K562 (cell line): ENCODE results near the gene ANXA3. TPM values are rescaled to one million over a fixed set of nuclear protein-coding genes. Genes with fewer than 3 reads are reported as not detected.

Experiments used
- ARID2 ChIP-seq: fragments of 450-650 bp; IDR thresholded peaks from 2 replicates; pipeline ENCODE4 v1.6.1; 2017; ENCODE audit warnings: antibody characterized with exemption, mild to moderate bottlenecking
- ETV6 ChIP-seq, 3 experiments: fragments of 150-350 bp in 1 of 3; sonication (generic) in 1 of 3; formaldehyde crosslinking in 1 of 3; IDR thresholded peaks; 2 replicates each; pipeline versions ENCODE4 v1.6.1 to v1.8.0; 2014 to 2022; ENCODE audit warnings: borderline replicate concordance in 2 of 3, low read depth in 2 of 3, antibody characterized with exemption in 1 of 3, low read length in 1 of 3, mild to moderate bottlenecking in 1 of 3, missing genetic modification reagents in 1 of 3
- FUS ChIP-seq: fragments of 200-400 bp; formaldehyde crosslinking; optimal IDR thresholded peaks from 2 replicates; pipeline ENCODE3; 2017; ENCODE audit warnings: low read depth, low read length
- GTF3C2 ChIP-seq: IDR thresholded peaks from 3 replicates; pipeline ENCODE4 v1.6.1; 2011; ENCODE audit warnings: borderline replicate concordance, mild to moderate bottlenecking, moderate library complexity; ENCODE audit not compliant: insufficient read length; ENCODE audit errors: extremely low read depth
- MAFF ChIP-seq: IDR thresholded peaks from 2 replicates; pipeline ENCODE4 v1.6.1; 2012; ENCODE audit warnings: low read length, improper control_type of control experiment
- MEIS2 ChIP-seq: fragments of 450-650 bp; IDR thresholded peaks from 2 replicates; pipeline ENCODE4 v1.6.1; 2014; ENCODE audit warnings: mild to moderate bottlenecking; ENCODE audit not compliant: partially characterized antibody
- MTA2 ChIP-seq: fragments of 450-650 bp; IDR thresholded peaks from 2 replicates; pipeline ENCODE4 v1.6.1; 2016; ENCODE audit warnings: low read depth
- MTF1 ChIP-seq: fragments of 250-450 bp; sonication (Bioruptor Pico); IDR thresholded peaks from 2 replicates; pipeline ENCODE4 v1.9.0; 2021; ENCODE audit warnings: moderate library complexity, mild to moderate bottlenecking, inconsistent platforms, borderline replicate concordance
- MYBL2 ChIP-seq, 2 experiments: fragments of 450-650 bp in 1 of 2; sonication (generic) in 1 of 2; formaldehyde crosslinking in 1 of 2; IDR thresholded peaks; 2 replicates each; pipeline versions ENCODE4 v1.6.1 to v1.8.1; 2017 to 2022; ENCODE audit warnings: borderline replicate concordance in 1 of 2, inconsistent platforms in 1 of 2, low read depth in 1 of 2, mild to moderate bottlenecking in 1 of 2, missing genetic modification reagents in 1 of 2, moderate library complexity in 1 of 2
- MYC ChIP-seq, 2 experiments: fragments of 250-450 bp in 1 of 2; sonication (Bioruptor Pico) in 1 of 2; IDR thresholded peaks; 2 replicates each; pipeline versions ENCODE4 v1.5.1 to v1.6.1; 2012 to 2021; ENCODE audit warnings: low read depth in 2 of 2, borderline replicate concordance in 1 of 2, improper control_type of control experiment in 1 of 2, low read length in 1 of 2, mild to moderate bottlenecking in 1 of 2, moderate library complexity in 1 of 2
- STAT6 ChIP-seq: sonication (generic); formaldehyde crosslinking; IDR thresholded peaks from 2 replicates; pipeline ENCODE4 v1.8.1; 2023; ENCODE audit warnings: mild to moderate bottlenecking, missing genetic modification reagents
- TBL1XR1 ChIP-seq, 2 experiments: IDR thresholded peaks; 2 replicates each; pipeline ENCODE4 v1.6.1; 2012; ENCODE audit warnings: improper control_type of control experiment in 2 of 2, low read length in 2 of 2, mild to moderate bottlenecking in 1 of 2
- ZFP1 ChIP-seq: fragments of 450-650 bp; formaldehyde crosslinking; IDR thresholded peaks from 2 replicates; pipeline ENCODE4 v1.4.0; 2020; ENCODE audit warnings: mild to moderate bottlenecking, mixed read lengths
- ZNF212 ChIP-seq: fragments of 450-650 bp; formaldehyde crosslinking; IDR thresholded peaks from 2 replicates; pipeline ENCODE4 v1.4.0; 2020; ENCODE audit warnings: mild to moderate bottlenecking
- ZNF75A ChIP-seq: fragments of 450-650 bp; formaldehyde crosslinking; IDR thresholded peaks from 2 replicates; pipeline ENCODE4 v1.4.0; 2020; ENCODE audit warnings: mild to moderate bottlenecking
- ZNF830 ChIP-seq: fragments of 250-450 bp; sonication (Bioruptor Pico); IDR thresholded peaks from 2 replicates; pipeline ENCODE4 v1.5.0; 2021; ENCODE audit warnings: mild to moderate bottlenecking
- polyA plus RNA-seq, 8 experiments: library from polyadenylated mRNA; depleted of rRNA in 4 of 8; stranded (reverse) in 5 of 8; unstranded in 3 of 8; fragments of >200 nt; fragmentation: Nextera tagmentation in 2 of 8; fragmentation: Illumina TruSeq in 1 of 8; extraction: Ambion mirVana in 2 of 8; extraction: Trizol in 1 of 8; gene quantifications; 2 replicates each; pipeline versions ENCODE4 v1.2.1 to v1.2.3, GENCODE V29; 2011 to 2014; ENCODE audit warnings: inconsistent platforms in 1 of 8, missing spikeins in 1 of 8
- total RNA-seq, 7 experiments: library from RNA; depleted of rRNA in 6 of 7; stranded (reverse); fragments of >200 nt in 6 of 7; fragmentation: Illumina TruSeq in 2 of 7; extraction: Trizol in 2 of 7; gene quantifications; 2 replicates each; pipeline versions ENCODE4 v1.2.1 to v1.2.3, GENCODE V29; 2011 to 2021; ENCODE audit warnings: low replicate concordance in 1 of 7
- TF ChIP-seq, protein P1 (sequence below): fragments of 250-450 bp; sonication (Bioruptor Pico); IDR thresholded peaks from 2 replicates; pipeline ENCODE4 v1.4.0; 2020; ENCODE audit warnings: mild to moderate bottlenecking, moderate library complexity
- TF ChIP-seq, protein P2 (sequence below): IDR thresholded peaks from 2 replicates; pipeline ENCODE4 v1.6.1; 2016; ENCODE audit warnings: missing genetic modification characterization, missing compliant biosample characterization

Gene ANXA3
- total and polyA plus RNA-seq, 9 of the 15 experiments (the other 6 are each of a cell fraction or from before 2014, with no cell fraction given) = 6.3 to 15.5 (median 9.8) TPM

- TF ChIP-seq MYBL2 (IDR thresholded peaks at IDR 0.05; ENCODE audit: low read depth) = no peak
- TF ChIP-seq MYBL2 (CRISPR knock-in tag; IDR thresholded peaks at IDR 0.05; ENCODE audit: borderline replicate concordance) = no peak
- TF ChIP-seq ETV6 (IDR thresholded peaks at IDR 0.05; ENCODE audit: borderline replicate concordance in 1 of 2, low read depth in 2 of 2, low read length in 1 of 2) = no peak
- no peak for TF ChIP-seq ETV6 (CRISPR knock-in tag; IDR thresholded peaks at IDR 0.05; ENCODE audit: borderline replicate concordance)
- no peak for TF ChIP-seq MTA2
- TF ChIP-seq FUS = no peak
- no peak for TF ChIP-seq ZNF75A (CRISPR knock-in tag)
- TF ChIP-seq GTF3C2 = no peak
- TF ChIP-seq, protein P1, sequence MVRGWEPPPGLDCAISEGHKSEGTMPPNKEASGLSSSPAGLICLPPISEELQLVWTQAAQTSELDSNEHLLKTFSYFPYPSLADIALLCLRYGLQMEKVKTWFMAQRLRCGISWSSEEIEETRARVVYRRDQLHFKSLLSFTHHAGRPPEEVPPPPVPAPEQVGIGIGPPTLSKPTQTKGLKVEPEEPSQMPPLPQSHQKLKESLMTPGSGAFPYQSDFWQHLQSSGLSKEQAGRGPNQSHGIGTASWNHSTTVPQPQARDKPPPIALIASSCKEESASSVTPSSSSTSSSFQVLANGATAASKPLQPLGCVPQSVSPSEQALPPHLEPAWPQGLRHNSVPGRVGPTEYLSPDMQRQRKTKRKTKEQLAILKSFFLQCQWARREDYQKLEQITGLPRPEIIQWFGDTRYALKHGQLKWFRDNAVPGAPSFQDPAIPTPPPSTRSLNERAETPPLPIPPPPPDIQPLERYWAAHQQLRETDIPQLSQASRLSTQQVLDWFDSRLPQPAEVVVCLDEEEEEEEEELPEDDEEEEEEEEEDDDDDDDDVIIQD = no peak
- TF ChIP-seq STAT6 = no peak
- TF ChIP-seq MAFF = no peak
- TF ChIP-seq MTF1 = no peak
- TF ChIP-seq ZNF830 (CRISPR knock-in tag) = no peak
- no peak for TF ChIP-seq ARID2
- no peak for TF ChIP-seq ZNF212
- peak; percentile 53 for TF ChIP-seq MYC (IDR thresholded peaks at IDR 0.05; ENCODE audit: low read depth, low read length)
- no peak for TF ChIP-seq MYC (CRISPR knock-in tag; IDR thresholded peaks at IDR 0.05; ENCODE audit: borderline replicate concordance, low read depth)
- TF ChIP-seq ZFP1 (CRISPR knock-in tag) = no peak
- peak; percentile 84 for TF ChIP-seq MEIS2
- TF ChIP-seq TBL1XR1 (IDR thresholded peaks at IDR 0.05; ENCODE audit: low read length in 2 of 2) = peak; percentile 48 to 58; a peak in 2 of 4 replicates
- TF ChIP-seq, protein P2, sequence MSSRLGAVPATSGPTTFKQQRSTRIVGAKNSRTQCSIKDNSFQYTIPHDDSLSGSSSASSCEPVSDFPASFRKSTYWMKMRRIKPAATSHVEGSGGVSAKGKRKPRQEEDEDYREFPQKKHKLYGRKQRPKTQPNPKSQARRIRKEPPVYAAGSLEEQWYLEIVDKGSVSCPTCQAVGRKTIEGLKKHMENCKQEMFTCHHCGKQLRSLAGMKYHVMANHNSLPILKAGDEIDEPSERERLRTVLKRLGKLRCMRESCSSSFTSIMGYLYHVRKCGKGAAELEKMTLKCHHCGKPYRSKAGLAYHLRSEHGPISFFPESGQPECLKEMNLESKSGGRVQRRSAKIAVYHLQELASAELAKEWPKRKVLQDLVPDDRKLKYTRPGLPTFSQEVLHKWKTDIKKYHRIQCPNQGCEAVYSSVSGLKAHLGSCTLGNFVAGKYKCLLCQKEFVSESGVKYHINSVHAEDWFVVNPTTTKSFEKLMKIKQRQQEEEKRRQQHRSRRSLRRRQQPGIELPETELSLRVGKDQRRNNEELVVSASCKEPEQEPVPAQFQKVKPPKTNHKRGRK (tag) = no peak
Measured at GRCh38 chr4:78629991-78630541, 78.5 kb downstream of the ANXA3 start (continued).
